HG02973 (cell line): ENCODE data around the gene ABCG5.
A peak's percentile ranks its signal among the peaks of the same experiment; 100 is the strongest.

ENCODE experiments used
- ATAC-seq: cut with Tn5 transposase; IDR thresholded peaks from one replicate; pipeline ENCODE4 v1.9.1; 2021; ENCODE audit warnings: moderate library complexity; ENCODE audit not compliant: unreplicated experiment

ABCG5 gene

GRCh38 chr2:43810888-43811287, 27.8 kb downstream of the ABCG5 start:
- ATAC-seq: no peak

GRCh38 chr2:43810452-43810851, 28.2 kb downstream of the ABCG5 start:
- ATAC-seq: no peak

GRCh38 chr2:43806719-43807031, 32.0 kb downstream of the ABCG5 start:
- ATAC-seq: no peak

DNA sequence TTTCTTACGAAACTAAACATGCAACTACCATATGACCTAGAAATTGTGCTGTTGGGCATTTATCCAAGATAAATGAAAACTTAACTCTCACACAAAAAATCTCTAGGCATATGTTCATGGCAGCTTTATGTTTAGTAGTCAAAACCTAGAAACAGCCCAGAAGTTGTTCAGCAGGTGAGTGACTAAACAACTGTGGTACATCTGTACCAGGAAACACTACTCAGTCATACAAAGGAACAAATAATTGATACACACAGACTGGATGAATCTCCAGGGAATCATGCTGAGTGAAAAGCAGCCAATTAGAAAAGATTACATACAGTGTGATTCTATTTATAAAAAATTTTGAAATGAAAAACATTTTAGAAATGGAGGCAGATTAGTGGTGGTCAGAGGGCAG, 35.5 kb downstream of the ABCG5 start:
- no peak for ATAC-seq

- ATAC-seq: no peak
These were observed 36.5 kb downstream of the ABCG5 start for GRCh38 chr2:43802135-43802534.

DNA sequence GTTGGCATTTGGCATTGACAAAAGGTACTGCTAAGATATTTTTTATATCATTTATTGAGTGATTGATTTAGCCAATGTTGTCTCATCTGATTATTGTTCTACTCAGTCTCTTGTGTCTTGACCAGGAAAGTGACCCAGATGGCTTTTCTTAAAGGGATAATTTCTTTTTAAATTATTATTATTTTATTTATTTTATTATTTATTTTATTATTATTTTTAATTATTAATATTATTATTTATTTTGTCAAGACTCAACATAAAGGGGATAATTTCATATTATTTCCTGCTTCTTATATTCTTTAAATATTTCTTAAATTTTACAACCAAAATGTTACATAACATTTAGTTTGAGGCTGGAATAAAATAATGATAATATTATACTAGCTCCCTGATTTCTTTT, 37.7 kb downstream of the ABCG5 start:
- ATAC-seq: no peak

DNA sequence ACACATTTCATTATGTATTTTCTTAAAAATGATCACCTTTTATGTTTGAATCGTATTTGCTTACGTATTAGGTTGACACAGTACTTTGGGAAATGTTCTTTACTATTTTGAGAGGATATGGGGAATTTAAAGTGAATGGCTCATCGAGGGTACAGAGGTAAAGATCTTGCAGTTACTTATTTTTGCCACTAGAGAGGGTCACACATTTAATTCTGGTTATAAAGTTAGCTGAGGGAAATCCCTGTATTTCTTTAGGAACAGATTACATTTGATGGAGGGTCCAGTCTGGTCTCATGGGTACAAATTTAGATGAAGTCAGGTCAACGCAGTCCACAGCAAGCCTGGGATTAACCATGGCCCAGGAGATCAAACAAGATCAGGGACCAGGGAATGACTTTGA, 40.3 kb downstream of the ABCG5 start:
- ATAC-seq: no peak

- ATAC-seq: no peak
These were observed 42.4 kb downstream of the ABCG5 start for GRCh38 chr2:43796206-43796605.

DNA sequence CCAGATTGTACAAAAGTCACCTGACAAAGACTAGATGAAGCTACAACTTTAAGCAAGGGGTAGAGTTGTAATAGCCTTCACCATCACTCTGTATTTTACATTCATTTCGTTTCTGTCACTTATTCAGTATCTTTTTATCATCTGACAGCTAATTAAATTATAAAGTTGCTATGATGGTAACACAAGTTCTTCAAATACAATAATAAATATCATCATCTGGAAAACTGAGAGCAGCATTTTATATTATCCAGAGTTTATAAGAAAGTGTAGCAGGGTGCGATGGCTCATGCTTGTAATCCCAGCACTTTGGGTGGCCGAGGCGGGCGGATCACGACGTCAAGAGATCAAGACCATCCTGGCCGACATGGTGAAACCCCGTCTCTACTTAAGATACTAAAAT, 43.7 kb downstream of the ABCG5 start:
- ATAC-seq: no peak

DNA sequence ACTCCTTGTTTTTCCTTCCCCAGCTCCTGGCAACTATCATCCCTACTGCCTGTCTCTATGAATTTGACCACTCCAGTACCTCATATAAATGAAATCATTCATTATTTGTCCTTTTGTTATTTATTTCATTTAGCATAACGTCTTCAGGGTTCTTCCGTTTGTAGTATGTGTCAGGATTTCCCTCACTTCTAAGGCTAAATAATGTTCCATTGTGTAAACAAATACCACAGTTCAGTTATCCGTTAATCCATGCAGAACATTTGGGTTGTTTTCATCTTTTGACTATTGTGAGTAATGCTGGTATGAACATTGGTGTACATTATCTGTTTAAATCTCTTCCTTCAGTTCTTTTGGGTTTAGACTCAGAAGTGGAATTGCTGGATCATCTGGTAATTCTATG, 46.0 kb downstream of the ABCG5 start:
- ATAC-seq: no peak

GRCh38 chr2:43791035-43791765, 47.4 kb downstream of the ABCG5 start:
- no peak for ATAC-seq

GRCh38 chr2:43790147-43790546, 48.5 kb downstream of the ABCG5 start:
- ATAC-seq: no peak

- no peak for ATAC-seq
These were observed 50.0 kb downstream of the ABCG5 start for GRCh38 chr2:43788646-43789045.

- no peak for ATAC-seq
These were observed 50.7 kb downstream of the ABCG5 start for GRCh38 chr2:43787895-43788294.

GRCh38 chr2:43778233-43778632, 60.4 kb downstream of the ABCG5 start:
- no peak for ATAC-seq

DNA sequence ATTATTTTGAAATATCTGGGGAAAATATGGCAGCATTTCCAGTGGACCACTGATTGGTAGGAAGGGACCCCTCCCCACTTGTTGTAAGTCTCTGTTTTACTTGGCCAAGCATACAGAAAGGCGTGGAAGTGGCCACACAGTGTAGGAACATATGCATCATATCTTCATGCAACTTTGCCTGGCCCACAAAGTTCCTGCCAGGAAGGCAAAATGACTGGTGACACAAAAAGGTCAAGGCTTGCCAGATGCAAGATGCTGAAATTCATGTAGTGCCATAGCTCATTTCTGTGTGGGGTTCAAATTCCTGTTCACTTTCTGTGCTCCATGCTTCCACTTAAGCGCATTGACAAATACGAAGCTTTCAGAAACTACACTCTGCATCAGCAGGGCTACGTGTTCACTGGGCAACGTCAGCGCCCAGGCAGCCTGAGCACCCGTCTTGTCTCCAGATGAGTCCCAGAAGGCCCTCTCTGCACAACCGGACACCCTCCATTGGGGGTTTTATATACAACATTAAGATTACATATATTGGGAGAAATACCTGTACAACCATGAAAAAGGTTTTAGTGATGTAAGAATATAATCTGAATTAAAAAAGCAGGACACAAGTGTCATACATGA, 61.2 kb downstream of the ABCG5 start:
- no peak for ATAC-seq

DNA sequence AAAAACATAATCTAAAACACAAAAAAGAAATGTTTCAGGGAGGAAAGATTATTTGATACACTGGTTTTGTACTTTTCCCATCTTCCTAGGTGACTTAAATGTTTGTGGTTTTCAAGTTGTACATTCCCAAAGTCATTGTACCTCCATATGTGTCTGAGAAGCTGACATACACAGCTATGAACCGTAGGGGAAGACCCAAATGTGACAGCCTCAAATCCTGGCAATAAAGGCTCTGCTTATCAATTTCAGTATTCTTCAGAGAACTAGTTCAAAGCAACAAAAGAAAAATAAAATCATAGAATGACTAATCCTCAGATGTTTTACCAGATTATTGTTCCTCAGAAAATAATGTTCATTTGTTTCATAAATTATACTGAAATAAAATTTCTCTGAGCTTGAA, 62.3 kb downstream of the ABCG5 start:
- ATAC-seq: no peak

GRCh38 chr2:43774617-43775016, 64.0 kb downstream of the ABCG5 start:
- ATAC-seq: no peak

GRCh38 chr2:43773876-43774613, 64.6 kb downstream of the ABCG5 start, which contains the start of gene DYNC2LI1:
DYNC2LI1 (plus strand) TSS chr2:43774039; CDS start chr2:43774139, 100 bp downstream.
- peak; percentile 99 for ATAC-seq

GRCh38 chr2:43766006-43766405, 72.6 kb downstream of the ABCG5 start:
- ATAC-seq: no peak

DNA sequence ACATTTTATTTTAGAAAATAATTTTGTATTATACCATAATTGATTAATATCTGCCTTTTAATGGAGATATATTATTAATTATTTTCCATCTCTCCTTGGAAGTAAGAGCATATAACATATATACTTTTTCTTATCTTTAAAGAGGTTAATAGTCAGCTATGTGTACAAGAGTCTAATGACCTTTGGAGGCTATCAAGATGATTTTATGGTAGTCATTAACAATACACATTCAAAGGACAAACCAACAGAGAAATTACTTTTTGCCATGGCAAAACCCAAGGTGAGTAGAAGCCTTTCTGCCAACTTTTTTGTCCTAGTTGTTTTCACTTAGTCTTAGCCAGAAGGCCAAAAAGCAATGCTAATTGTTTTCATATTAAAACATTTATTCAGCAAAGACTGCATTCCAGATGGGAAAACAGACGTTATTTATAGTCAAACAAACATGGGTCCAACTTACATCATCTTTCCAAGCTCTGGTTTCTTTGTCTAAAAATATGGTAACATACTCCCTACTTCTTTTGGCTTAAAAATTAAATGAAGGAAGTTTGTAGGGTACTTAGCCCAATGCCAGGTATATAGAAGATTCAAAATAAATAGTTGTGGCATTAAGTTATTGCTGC, 74.4 kb downstream of the ABCG5 start:
- ATAC-seq: no peak

- no peak for ATAC-seq
These were observed 75.5 kb downstream of the ABCG5 start for GRCh38 chr2:43763091-43763490.
